ENCODE results near the gene PDK1. TPM values are rescaled to one million over a fixed set of nuclear protein-coding genes. Genes with fewer than 3 reads are reported as not detected.

PDK1 gene
- total RNA-seq, 1 donor from 2014 or later, result 22.0 TPM

- H3K36me3 Mint-ChIP-seq (ENCODE audit: unreplicated experiment), result no peaks in the 10 kb centered on the region
- peak overlapping the region; percentile 30 for H3K27ac Mint-ChIP-seq (ENCODE audit: unreplicated experiment)
- TF ChIP-seq CTCF (IDR thresholded peaks at IDR 0.05; ENCODE audit: partially characterized antibody, unreplicated experiment), result no peak
- peaks cover 3% of the 10 kb centered on the region for H3K9me3 Mint-ChIP-seq (ENCODE audit: unreplicated experiment)
- H3K4me3 Mint-ChIP-seq (ENCODE audit: unreplicated experiment), result no peak overlapping the region
- peaks cover 23% of the 10 kb centered on the region for H3K4me1 Mint-ChIP-seq (ENCODE audit: low read depth, unreplicated experiment)
- no peak for DNase-seq
- no peaks in the 10 kb centered on the region for H3K27me3 Mint-ChIP-seq (ENCODE audit: unreplicated experiment)
These were observed 8.5 kb downstream of the PDK1 start for GRCh38 chr2:172564376-172564775.

GRCh38 chr2:172571245-172571644 is 15.4 kb downstream of the PDK1 start:
- no peak for TF ChIP-seq CTCF (IDR thresholded peaks at IDR 0.05; ENCODE audit: partially characterized antibody, unreplicated experiment)
- peaks cover 1% of the 10 kb centered on the region for H3K4me1 Mint-ChIP-seq (ENCODE audit: low read depth, unreplicated experiment)
- H3K27ac Mint-ChIP-seq (ENCODE audit: unreplicated experiment), result no peak overlapping the region
- no peak for DNase-seq
- H3K9me3 Mint-ChIP-seq (ENCODE audit: unreplicated experiment), result peaks cover 3% of the 10 kb centered on the region
- H3K4me3 Mint-ChIP-seq (ENCODE audit: unreplicated experiment), result no peak overlapping the region
- H3K27me3 Mint-ChIP-seq (ENCODE audit: unreplicated experiment), result peaks cover 2% of the 10 kb centered on the region
- peaks cover 17% of the 10 kb centered on the region for H3K36me3 Mint-ChIP-seq (ENCODE audit: unreplicated experiment)

- no peak overlapping the region for H3K27ac Mint-ChIP-seq (ENCODE audit: unreplicated experiment)
- no peak for DNase-seq
- H3K9me3 Mint-ChIP-seq (ENCODE audit: unreplicated experiment), result peaks cover 3% of the 10 kb centered on the region
- H3K4me1 Mint-ChIP-seq (ENCODE audit: low read depth, unreplicated experiment), result no peaks in the 10 kb centered on the region
- H3K36me3 Mint-ChIP-seq (ENCODE audit: unreplicated experiment), result peaks cover 28% of the 10 kb centered on the region
- no peak overlapping the region for H3K4me3 Mint-ChIP-seq (ENCODE audit: unreplicated experiment)
- peaks cover 2% of the 10 kb centered on the region for H3K27me3 Mint-ChIP-seq (ENCODE audit: unreplicated experiment)
- TF ChIP-seq CTCF (IDR thresholded peaks at IDR 0.05; ENCODE audit: partially characterized antibody, unreplicated experiment), result no peak
These were observed 17.1 kb downstream of the PDK1 start for GRCh38 chr2:172572981-172573380.

- Mint-ChIP-seq H3K27me3 (ENCODE audit: unreplicated experiment) (peaks cover 7% of the 10 kb centered on the region), H3K27ac (ENCODE audit: unreplicated experiment) (no peak overlapping the region), H3K9me3 (ENCODE audit: unreplicated experiment) (peaks cover 9% of the 10 kb centered on the region), H3K4me1 (ENCODE audit: low read depth, unreplicated experiment) (peaks cover 11% of the 10 kb centered on the region), H3K4me3 (ENCODE audit: unreplicated experiment) (no peak overlapping the region), H3K36me3 (ENCODE audit: unreplicated experiment) (peaks cover 33% of the 10 kb centered on the region)
- DNase-seq, result no peak
- no peak for TF ChIP-seq CTCF (IDR thresholded peaks at IDR 0.05; ENCODE audit: partially characterized antibody, unreplicated experiment)
These were observed 19.1 kb downstream of the PDK1 start for GRCh38 chr2:172574965-172575364.

- Mint-ChIP-seq H3K9me3 (ENCODE audit: unreplicated experiment) (peaks cover 9% of the 10 kb centered on the region), H3K27ac (ENCODE audit: unreplicated experiment) (peak overlapping the region; percentile 16), H3K4me3 (ENCODE audit: unreplicated experiment) (no peak overlapping the region), H3K27me3 (ENCODE audit: unreplicated experiment) (peaks cover 7% of the 10 kb centered on the region), H3K36me3 (ENCODE audit: unreplicated experiment) (peaks cover 36% of the 10 kb centered on the region), H3K4me1 (ENCODE audit: low read depth, unreplicated experiment) (peaks cover 15% of the 10 kb centered on the region)
- TF ChIP-seq CTCF (IDR thresholded peaks at IDR 0.05; ENCODE audit: partially characterized antibody, unreplicated experiment), result no peak
- DNase-seq, result no peak
These were observed 22.2 kb downstream of the PDK1 start for GRCh38 chr2:172578054-172578453.
